ENCODE data around the gene TMEM176A.

DNA sequence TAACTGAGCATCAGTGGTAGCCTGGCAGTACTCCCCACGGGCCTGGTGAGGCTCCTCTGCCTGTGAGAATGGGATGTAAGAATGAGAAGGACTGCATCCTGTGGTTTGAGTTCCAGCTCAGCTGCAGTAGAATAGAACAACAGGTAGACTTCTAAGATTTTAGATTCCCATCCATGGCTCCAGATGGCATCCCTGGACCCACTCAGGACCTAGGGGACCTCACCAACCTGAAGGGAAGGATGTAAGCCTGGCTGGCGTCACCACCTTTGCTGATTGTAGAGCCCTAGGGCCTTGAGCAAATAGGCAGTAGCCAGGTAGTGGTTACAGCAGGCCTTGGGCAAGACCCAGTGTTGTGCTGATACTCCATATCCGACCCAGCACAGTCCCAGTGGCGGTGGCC is 42.1 kb downstream of the TMEM176A start:
- TF ChIP-seq, protein P1, sequence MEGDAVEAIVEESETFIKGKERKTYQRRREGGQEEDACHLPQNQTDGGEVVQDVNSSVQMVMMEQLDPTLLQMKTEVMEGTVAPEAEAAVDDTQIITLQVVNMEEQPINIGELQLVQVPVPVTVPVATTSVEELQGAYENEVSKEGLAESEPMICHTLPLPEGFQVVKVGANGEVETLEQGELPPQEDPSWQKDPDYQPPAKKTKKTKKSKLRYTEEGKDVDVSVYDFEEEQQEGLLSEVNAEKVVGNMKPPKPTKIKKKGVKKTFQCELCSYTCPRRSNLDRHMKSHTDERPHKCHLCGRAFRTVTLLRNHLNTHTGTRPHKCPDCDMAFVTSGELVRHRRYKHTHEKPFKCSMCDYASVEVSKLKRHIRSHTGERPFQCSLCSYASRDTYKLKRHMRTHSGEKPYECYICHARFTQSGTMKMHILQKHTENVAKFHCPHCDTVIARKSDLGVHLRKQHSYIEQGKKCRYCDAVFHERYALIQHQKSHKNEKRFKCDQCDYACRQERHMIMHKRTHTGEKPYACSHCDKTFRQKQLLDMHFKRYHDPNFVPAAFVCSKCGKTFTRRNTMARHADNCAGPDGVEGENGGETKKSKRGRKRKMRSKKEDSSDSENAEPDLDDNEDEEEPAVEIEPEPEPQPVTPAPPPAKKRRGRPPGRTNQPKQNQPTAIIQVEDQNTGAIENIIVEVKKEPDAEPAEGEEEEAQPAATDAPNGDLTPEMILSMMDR (IDR thresholded peaks at IDR 0.05 in 2 of 3, conservative IDR thresholded peaks at IDR 0.05 in 1 of 3; ENCODE audit: borderline replicate concordance in 1 of 3, insufficient read depth in 1 of 3, low read depth in 2 of 3, low read length in 2 of 3): no peak
- no peak for TF ChIP-seq YY1 (IDR thresholded peaks at IDR 0.05; ENCODE audit: extremely low read depth, insufficient replicate concordance, low read depth, low read length)
- TF ChIP-seq POLR2A (IDR thresholded peaks at IDR 0.05; ENCODE audit: borderline replicate concordance, extremely low read depth, insufficient read depth, insufficient read length): no peak
- TF ChIP-seq, protein P2, sequence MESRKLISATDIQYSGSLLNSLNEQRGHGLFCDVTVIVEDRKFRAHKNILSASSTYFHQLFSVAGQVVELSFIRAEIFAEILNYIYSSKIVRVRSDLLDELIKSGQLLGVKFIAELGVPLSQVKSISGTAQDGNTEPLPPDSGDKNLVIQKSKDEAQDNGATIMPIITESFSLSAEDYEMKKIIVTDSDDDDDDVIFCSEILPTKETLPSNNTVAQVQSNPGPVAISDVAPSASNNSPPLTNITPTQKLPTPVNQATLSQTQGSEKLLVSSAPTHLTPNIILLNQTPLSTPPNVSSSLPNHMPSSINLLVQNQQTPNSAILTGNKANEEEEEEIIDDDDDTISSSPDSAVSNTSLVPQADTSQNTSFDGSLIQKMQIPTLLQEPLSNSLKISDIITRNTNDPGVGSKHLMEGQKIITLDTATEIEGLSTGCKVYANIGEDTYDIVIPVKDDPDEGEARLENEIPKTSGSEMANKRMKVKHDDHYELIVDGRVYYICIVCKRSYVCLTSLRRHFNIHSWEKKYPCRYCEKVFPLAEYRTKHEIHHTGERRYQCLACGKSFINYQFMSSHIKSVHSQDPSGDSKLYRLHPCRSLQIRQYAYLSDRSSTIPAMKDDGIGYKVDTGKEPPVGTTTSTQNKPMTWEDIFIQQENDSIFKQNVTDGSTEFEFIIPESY (IDR thresholded peaks at IDR 0.05; ENCODE audit: extremely low read depth, insufficient replicate concordance, low read length): no peak
- TF ChIP-seq, protein P3, sequence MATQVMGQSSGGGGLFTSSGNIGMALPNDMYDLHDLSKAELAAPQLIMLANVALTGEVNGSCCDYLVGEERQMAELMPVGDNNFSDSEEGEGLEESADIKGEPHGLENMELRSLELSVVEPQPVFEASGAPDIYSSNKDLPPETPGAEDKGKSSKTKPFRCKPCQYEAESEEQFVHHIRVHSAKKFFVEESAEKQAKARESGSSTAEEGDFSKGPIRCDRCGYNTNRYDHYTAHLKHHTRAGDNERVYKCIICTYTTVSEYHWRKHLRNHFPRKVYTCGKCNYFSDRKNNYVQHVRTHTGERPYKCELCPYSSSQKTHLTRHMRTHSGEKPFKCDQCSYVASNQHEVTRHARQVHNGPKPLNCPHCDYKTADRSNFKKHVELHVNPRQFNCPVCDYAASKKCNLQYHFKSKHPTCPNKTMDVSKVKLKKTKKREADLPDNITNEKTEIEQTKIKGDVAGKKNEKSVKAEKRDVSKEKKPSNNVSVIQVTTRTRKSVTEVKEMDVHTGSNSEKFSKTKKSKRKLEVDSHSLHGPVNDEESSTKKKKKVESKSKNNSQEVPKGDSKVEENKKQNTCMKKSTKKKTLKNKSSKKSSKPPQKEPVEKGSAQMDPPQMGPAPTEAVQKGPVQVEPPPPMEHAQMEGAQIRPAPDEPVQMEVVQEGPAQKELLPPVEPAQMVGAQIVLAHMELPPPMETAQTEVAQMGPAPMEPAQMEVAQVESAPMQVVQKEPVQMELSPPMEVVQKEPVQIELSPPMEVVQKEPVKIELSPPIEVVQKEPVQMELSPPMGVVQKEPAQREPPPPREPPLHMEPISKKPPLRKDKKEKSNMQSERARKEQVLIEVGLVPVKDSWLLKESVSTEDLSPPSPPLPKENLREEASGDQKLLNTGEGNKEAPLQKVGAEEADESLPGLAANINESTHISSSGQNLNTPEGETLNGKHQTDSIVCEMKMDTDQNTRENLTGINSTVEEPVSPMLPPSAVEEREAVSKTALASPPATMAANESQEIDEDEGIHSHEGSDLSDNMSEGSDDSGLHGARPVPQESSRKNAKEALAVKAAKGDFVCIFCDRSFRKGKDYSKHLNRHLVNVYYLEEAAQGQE (IDR thresholded peaks at IDR 0.05; ENCODE audit: low read depth): no peak
